Tibial nerve (tissue), 4 donors: Measurements from ENCODE around the gene PRRC2B. TPM values are rescaled to one million over a fixed set of nuclear protein-coding genes. Genes with fewer than 3 reads are reported as not detected.
"Not testable (repeated sequence)": the region's sequence is repeated elsewhere in the genome, so short reads cannot be mapped to it uniquely, and the experiment has no call there.

ENCODE experiments used
- DNase-seq, 2 donors: peaks; one replicate each; pipeline ENCODE4 v3.0.0-alpha.2; 2019; ENCODE audit warnings: low spot score in 2 of 2
- H3K27ac ChIP-seq, 4 donors: fragments of 200-600 bp; sonication (generic) in 3 of 4; one replicate each; pipeline ENCODE4 v1.5.1; 2017 to 2019; ENCODE audit warnings: mild to moderate bottlenecking in 1 of 4
- H3K27me3 ChIP-seq, 2 donors: fragments of 200-600 bp; sonication (generic) in 1 of 2; one replicate each; pipeline versions ENCODE4 v1.5.1 to v1.6.0; 2017 to 2019
- H3K36me3 ChIP-seq, 3 donors: fragments of 200-600 bp; sonication (generic); one replicate each; pipeline ENCODE4 v1.5.1; 2018 to 2019
- H3K4me1 ChIP-seq, 4 donors: fragments of 200-600 bp; sonication (generic) in 3 of 4; one replicate each; pipeline ENCODE4 v1.5.1; 2017 to 2019
- H3K4me3 ChIP-seq, 4 donors: fragments of 200-600 bp; sonication (generic) in 3 of 4; one replicate each; pipeline ENCODE4 v1.5.1; 2017 to 2019; ENCODE audit warnings: mild to moderate bottlenecking in 1 of 4, moderate library complexity in 1 of 4
- H3K9me3 ChIP-seq, 4 donors: fragments of 200-600 bp; sonication (generic) in 3 of 4; one replicate each; pipeline ENCODE4 v1.5.1; 2017 to 2019
- CTCF ChIP-seq, 5 experiments: fragments of 200-600 bp in 3 of 5; fragments of 450-650 bp in 2 of 5; sonication (generic) in 3 of 5; IDR thresholded peaks; one replicate each; pipeline ENCODE4 v1.5.1; 2016 to 2019; ENCODE audit warnings: antibody characterized with exemption in 5 of 5, mild to moderate bottlenecking in 3 of 5, moderate library complexity in 2 of 5
- EP300 ChIP-seq, 2 donors: sonication (generic); formaldehyde crosslinking; IDR thresholded peaks; one replicate each; pipeline ENCODE4 v1.6.1; 2017; ENCODE audit warnings: antibody characterized with exemption in 2 of 2, mild to moderate bottlenecking in 1 of 2
- POLR2A ChIP-seq, 2 donors: fragments of 450-650 bp; IDR thresholded peaks; one replicate each; pipeline ENCODE4 v1.6.1; 2017; ENCODE audit warnings: antibody characterized with exemption in 2 of 2, mild to moderate bottlenecking in 2 of 2, moderate library complexity in 2 of 2
- WGBS, 2 donors: methylation state at CpG; one replicate each; pipeline ENCODE4 v1.1.5; 2018; 5-methylcytosine and 5-hydroxymethylcytosine counted together
- total RNA-seq, 4 donors: library from RNA; depleted of rRNA; stranded (reverse); fragments of >200 nt; gene quantifications; one replicate each; pipeline ENCODE4 v1.1.0, GENCODE V29; 2016

PRRC2B gene
- total RNA-seq, 4 donors from 2014 or later: 94.8 to 236 (median 174) TPM

- WGBS, 2 donors: 34 to 42% methylated on average over 8 of the region's 8 CpGs
- no peak overlapping the region for H3K27ac ChIP-seq
These were observed 32.6 kb upstream of the PRRC2B start for GRCh38 chr9:131361202-131361833.

GRCh38 chr9:131365546-131365945 lies 28.3 kb upstream of the PRRC2B start:
- no peak for DNase-seq
- WGBS, 2 donors: 85 to 92% methylated on average over 1 of the region's 1 CpG
- H3K27ac ChIP-seq: no peak overlapping the region
- no peaks in the 10 kb centered on the region for H3K36me3 ChIP-seq
- no peak overlapping the region for H3K4me3 ChIP-seq
- TF ChIP-seq CTCF (IDR thresholded peaks at IDR 0.05): no peak
- no peak for TF ChIP-seq POLR2A (IDR thresholded peaks at IDR 0.05)
- TF ChIP-seq EP300 (IDR thresholded peaks at IDR 0.05): no peak
- peaks cover 0 to 15% (median 0%) of the 10 kb centered on the region in 4 donors for H3K4me1 ChIP-seq
- no peaks in the 10 kb centered on the region for H3K27me3 ChIP-seq
- no peaks in the 10 kb centered on the region for H3K9me3 ChIP-seq

More at GRCh38 chr9:131361202-131361833, 32.6 kb upstream of the PRRC2B start:
- Histone ChIP-seq H3K36me3 (no peaks in the 10 kb centered on the region), H3K27me3 (no peaks in the 10 kb centered on the region), H3K4me3 (no peak overlapping the region), H3K4me1 (peaks cover 0 to 11% (median 0%) of the 10 kb centered on the region in 4 donors), H3K9me3 (no peaks in the 10 kb centered on the region)
- DNase-seq: peak in 1 of 2 donors; percentile 28
- TF ChIP-seq CTCF (IDR thresholded peaks at IDR 0.05) (no peak), POLR2A (IDR thresholded peaks at IDR 0.05) (no peak), EP300 (IDR thresholded peaks at IDR 0.05) (no peak)

GRCh38 chr9:131366761-131367401 lies 27.0 kb upstream of the PRRC2B start:
- no peak for TF ChIP-seq EP300 (IDR thresholded peaks at IDR 0.05)
- peak; percentile 14 to 46 (median 23) for TF ChIP-seq CTCF (IDR thresholded peaks at IDR 0.05)
- 34 to 35% methylated on average over 6 of the region's 6 CpGs for WGBS, 2 donors
- Histone ChIP-seq H3K27ac (no peak overlapping the region), H3K4me1 (peaks cover 0 to 5% (median 0%) of the 10 kb centered on the region in 4 donors), H3K36me3 (no peaks in the 10 kb centered on the region), H3K9me3 (no peaks in the 10 kb centered on the region), H3K27me3 (no peaks in the 10 kb centered on the region), H3K4me3 (no peak overlapping the region)
- DNase-seq: no peak

GRCh38 chr9:131367450-131367849 lies 26.4 kb upstream of the PRRC2B start:
- Histone ChIP-seq H3K27me3 (no peaks in the 10 kb centered on the region), H3K4me3 (no peak overlapping the region), H3K9me3 (no peaks in the 10 kb centered on the region), H3K27ac (no peak overlapping the region), H3K4me1 (peaks cover 0 to 11% (median 2%) of the 10 kb centered on the region in 4 donors), H3K36me3 (no peaks in the 10 kb centered on the region)
- 82% methylated on average over 2 of the region's 2 CpGs for WGBS, 2 donors
- no peak for DNase-seq
- TF ChIP-seq POLR2A (IDR thresholded peaks at IDR 0.05): no peak
- TF ChIP-seq EP300 (IDR thresholded peaks at IDR 0.05): no peak
- TF ChIP-seq CTCF (IDR thresholded peaks at IDR 0.05): no peak

GRCh38 chr9:131370638-131371037 lies 23.2 kb upstream of the PRRC2B start:
- Histone ChIP-seq H3K4me1 (peaks cover 0 to 15% (median 6%) of the 10 kb centered on the region in 4 donors), H3K9me3 (no peaks in the 10 kb centered on the region), H3K27me3 (no peaks in the 10 kb centered on the region), H3K4me3 (no peak overlapping the region), H3K36me3 (no peaks in the 10 kb centered on the region), H3K27ac (no peak overlapping the region)
- TF ChIP-seq EP300 (IDR thresholded peaks at IDR 0.05) (no peak), POLR2A (IDR thresholded peaks at IDR 0.05) (no peak), CTCF (IDR thresholded peaks at IDR 0.05) (no peak)
- 76 to 89% methylated on average over 2 of the region's 2 CpGs for WGBS, 2 donors
- no peak for DNase-seq

- not testable (repeated sequence) for DNase-seq, H3K27me3 ChIP-seq, H3K9me3 ChIP-seq, H3K36me3 ChIP-seq
- H3K4me1 ChIP-seq: peaks cover 0 to 12% (median 6%) of the 10 kb centered on the region in 4 donors
- peak overlapping the region; percentile 54 to 68 (median 64) for H3K4me3 ChIP-seq
- H3K27ac ChIP-seq: peak overlapping the region in 3 of 4 donors; percentile 77 to 91 (median 90)
- WGBS, 2 donors: 55 to 58% methylated on average over 17 of the region's 17 CpGs
These were observed 21.3 kb upstream of the PRRC2B start for GRCh38 chr9:131372599-131372973.

GRCh38 chr9:131374638-131375037 lies 19.2 kb upstream of the PRRC2B start:
- H3K36me3 ChIP-seq, H3K27me3 ChIP-seq, DNase-seq, H3K9me3 ChIP-seq, H3K27ac ChIP-seq, H3K4me3 ChIP-seq: not testable (repeated sequence)
- peaks cover 0 to 12% (median 6%) of the 10 kb centered on the region in 4 donors for H3K4me1 ChIP-seq
- WGBS, 2 donors: 84 to 86% methylated on average over 5 of the region's 5 CpGs
